HEK293T (cell line): ENCODE results near the gene ANO2.

ENCODE experiments used
- CTBP1 ChIP-seq: fragments of 450-650 bp; IDR thresholded peaks from 2 replicates; pipeline ENCODE4 v1.6.1; 2016; ENCODE audit warnings: borderline replicate concordance
- ELF4 ChIP-seq: fragments of 450-650 bp; IDR thresholded peaks from 2 replicates; pipeline ENCODE4 v1.6.1; 2017; ENCODE audit warnings: antibody characterized with exemption
- FOXM1 ChIP-seq: fragments of 450-650 bp; IDR thresholded peaks from 2 replicates; pipeline ENCODE4 v1.6.1; 2017; ENCODE audit warnings: mild to moderate bottlenecking, borderline replicate concordance
- PKNOX1 ChIP-seq: fragments of 450-650 bp; IDR thresholded peaks from 2 replicates; pipeline ENCODE4 v1.6.1; 2016
- SP1 ChIP-seq: fragments of 450-650 bp; IDR thresholded peaks from 2 replicates; pipeline ENCODE4 v1.6.1; 2017
- TARDBP ChIP-seq: fragments of 450-650 bp; IDR thresholded peaks from 2 replicates; pipeline ENCODE4 v1.6.1; 2016

DNA sequence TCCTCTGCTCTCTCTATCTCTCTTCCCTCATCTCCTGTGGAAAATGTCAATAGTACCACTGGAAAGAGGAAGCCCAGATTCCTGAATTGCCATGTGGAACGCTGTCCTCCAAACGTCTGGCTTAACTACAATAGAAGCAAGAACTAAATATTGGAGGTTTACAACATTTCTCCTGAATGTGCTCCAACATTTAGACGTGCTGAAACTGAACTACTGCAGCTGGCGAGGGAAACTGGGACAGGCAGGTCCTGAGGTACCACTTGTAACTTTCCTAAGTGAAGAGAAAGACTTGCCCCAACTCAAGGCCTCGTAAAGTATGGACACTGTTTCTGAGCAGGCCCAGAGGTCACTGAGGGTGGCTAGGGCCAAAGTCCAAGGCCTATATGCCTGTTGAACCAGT lies 325.4 kb downstream of the ANO2 start:
- TF ChIP-seq CTBP1 = no peak
- TF ChIP-seq PKNOX1 = no peak
- TF ChIP-seq SP1 = no peak
- no peak for TF ChIP-seq FOXM1
- TF ChIP-seq TARDBP = no peak
- no peak for TF ChIP-seq ELF4
